ENCODE data around the gene BRMS1.
"Not testable (repeated sequence)": the region's sequence is repeated elsewhere in the genome, so short reads cannot be mapped to it uniquely, and the experiment has no call there.

BRMS1 gene

DNA sequence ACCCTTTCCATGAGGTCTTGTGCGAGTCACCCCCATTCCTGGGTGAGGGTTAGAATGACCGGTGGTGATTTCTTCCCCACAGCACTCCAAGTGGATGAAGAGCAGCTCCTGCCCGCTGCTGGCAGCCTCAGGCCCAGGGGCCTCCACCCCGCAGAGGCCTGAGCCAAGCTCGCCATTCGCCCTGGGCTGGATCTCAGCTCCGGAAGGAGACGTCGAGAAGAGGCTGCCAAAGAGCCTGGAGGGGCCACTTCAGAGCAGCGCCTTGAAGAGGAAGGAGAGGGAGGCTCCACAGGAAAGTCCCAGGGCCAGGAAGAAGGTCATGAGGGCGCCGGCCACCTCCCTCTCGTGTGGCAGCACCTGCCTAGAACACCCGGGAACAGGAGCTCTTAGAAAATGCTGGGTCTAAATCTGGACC, 18.3 kb upstream of the BRMS1 start:
- no peak for DNase-seq (ENCODE audit: low read depth in 2 of 2)

GRCh38 chr11:66362481-66363147, 17.7 kb upstream of the BRMS1 start:
- no peak for DNase-seq (ENCODE audit: low read depth in 2 of 2)

- no peak for DNase-seq (ENCODE audit: low read depth in 2 of 2)
Measured at GRCh38 chr11:66361502-66361941, 16.6 kb upstream of the BRMS1 start.

DNA sequence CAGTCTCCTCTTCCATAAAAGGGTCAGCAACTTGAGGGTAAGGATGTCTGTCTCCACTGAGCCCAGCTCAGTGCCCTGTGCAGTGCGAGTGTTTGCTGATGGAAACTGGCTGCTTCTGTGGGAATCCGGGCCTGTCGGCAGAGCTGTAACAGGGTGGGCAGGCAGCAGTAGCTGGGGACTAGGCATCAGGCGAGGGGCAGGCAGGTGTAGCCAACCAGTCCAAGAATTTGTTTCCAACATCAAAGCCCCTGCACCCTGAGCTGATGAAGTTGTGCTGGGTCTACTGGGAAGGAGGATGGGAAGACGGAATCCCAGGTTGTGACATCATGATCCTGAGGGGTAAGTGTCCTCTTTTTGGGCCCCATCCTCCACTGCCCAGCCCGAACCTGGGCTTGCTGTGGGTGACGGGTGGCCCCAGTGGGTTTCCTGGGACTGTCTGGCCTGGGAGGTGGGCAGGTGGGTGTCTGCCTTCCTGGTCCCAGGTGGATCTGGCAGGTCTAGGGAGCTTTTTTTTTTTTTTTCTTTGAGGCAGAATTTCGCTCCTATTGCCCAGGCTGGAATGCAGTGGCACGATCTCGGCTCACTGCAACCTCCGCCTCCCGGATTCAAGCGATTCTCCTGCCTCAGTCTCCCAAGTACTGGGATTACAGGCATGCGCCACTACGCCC, 15.6 kb upstream of the BRMS1 start:
- DNase-seq (ENCODE audit: low read depth in 2 of 2) = no peak

GRCh38 chr11:66359662-66360087, 14.8 kb upstream of the BRMS1 start:
- no peak for DNase-seq (ENCODE audit: low read depth in 2 of 2)

DNA sequence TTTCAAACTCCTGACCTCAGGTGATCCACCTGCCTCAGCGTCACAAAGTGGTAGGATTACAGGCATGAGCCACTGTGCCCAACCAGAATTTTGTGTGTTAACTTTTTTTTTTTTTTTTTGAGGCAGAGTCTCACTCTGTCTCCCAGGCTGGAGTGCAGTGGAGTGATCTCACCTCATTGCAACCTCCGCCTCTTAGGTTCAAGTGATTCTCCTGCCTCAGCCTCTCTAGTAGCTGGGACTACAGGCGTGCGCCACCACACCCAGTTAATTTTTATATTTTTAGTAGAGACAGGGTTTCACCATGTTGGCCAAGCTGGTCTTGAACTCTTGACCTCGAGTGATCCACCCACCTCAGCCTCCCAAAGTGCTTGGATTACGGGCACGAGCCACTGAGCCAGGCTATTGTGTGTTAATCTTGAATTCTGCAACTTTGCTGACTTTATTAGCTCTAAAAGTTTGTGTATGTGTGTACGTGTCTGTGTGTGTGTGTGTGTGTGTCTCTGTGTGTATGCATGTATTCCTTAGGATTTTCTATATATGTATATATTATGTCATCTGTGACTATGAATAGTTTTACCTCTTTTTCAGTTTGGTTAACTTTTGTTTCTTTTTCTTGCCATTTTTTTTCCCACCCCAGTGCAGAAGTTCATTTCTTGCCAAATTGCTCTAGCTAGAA, 5.8 kb upstream of the BRMS1 start:
- not testable (repeated sequence) for DNase-seq (ENCODE audit: low read depth in 2 of 2)

GRCh38 chr11:66349084-66349386, 4.1 kb upstream of the BRMS1 start:
- DNase-seq (ENCODE audit: low read depth in 2 of 2) = no peak

GRCh38 chr11:66347425-66348276, 2.7 kb upstream of the BRMS1 start, which contains the start of gene B4GAT1:
Gene B4GAT1, minus strand, starts transcription at chr11:66347629. Its CDS starts 84 bp downstream, at chr11:66347545.
- peak; percentile 72 to 81 for DNase-seq (ENCODE audit: low read depth in 2 of 2)

DNA sequence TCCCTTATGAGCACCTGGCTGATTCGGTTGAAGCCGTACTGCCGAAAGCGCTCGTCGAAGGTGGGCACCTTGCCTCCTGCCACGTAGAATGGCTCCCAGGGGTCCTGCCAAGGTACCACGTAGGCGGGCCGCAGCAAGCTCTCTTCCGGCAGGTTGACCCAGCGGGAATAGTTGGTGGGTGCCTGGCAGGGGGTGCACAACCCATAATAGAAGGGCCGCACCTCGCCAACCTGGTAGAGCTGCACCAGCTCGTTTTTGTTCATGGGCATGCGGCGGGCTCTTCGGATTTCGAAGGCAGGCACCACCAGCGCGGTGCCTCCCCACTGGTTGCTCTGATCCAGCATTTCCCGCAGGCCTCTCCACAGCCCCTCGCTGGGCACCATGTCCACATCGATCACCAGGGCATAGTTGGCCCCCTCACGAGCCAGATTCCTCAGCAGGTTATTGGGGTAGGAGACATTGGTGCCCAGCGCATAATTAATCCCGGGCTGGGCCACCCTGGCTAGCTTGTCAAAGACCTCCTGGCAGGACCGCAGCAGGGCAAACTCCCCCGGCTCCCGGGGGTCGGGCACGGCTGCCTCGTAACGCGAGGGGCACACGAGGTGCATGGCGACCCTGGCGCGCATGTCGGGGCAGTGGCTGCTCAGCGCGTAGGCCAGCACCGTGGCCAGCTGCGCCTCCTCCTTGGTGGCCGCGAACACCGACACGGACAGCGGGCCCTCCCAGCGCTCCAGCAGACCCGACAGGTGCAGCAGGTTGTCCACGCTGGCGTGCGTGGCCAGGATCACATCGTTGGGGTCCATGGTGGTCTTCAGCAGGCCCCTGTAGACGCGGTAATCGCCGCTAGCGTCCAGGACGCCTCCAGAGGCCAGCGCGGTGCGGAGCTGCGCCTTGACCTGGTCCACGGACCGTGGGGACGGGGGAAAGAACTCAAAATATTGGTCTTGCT, 1.8 kb upstream of the BRMS1 start:
- no peak for DNase-seq (ENCODE audit: low read depth in 2 of 2)

GRCh38 chr11:66345316-66345649, 379 bp upstream of the BRMS1 start:
- DNase-seq (ENCODE audit: low read depth in 2 of 2) = no peak

DNA sequence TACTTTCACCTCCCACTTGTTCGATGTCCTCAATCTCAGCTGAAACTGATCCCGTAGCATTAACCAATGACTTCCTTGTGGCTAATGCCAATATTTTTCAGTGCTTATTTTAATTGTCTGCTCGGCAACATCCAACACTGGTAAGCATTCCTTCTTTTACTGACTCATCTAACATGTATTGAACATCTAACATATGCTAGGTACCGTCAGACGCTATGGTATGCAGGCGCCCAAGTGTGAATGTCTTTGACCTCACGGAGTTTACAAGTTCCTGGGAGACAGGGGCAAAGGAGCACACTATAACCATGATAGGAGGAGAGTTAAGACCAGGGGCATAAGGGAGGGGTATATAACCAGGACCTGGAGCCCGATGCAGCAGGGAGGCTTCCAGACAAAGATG, 1.7 kb downstream of the BRMS1 start:
- DNase-seq (ENCODE audit: low read depth in 2 of 2) = no peak

GRCh38 chr11:66341502-66342126, 3.3 kb downstream of the BRMS1 start:
- DNase-seq (ENCODE audit: low read depth in 2 of 2) = no peak

GRCh38 chr11:66340596-66341501, 4.1 kb downstream of the BRMS1 start:
- no peak for DNase-seq (ENCODE audit: low read depth in 2 of 2)

- DNase-seq (ENCODE audit: low read depth in 2 of 2) = no peak
Measured at GRCh38 chr11:66339686-66340483, 5.0 kb downstream of the BRMS1 start.

DNA sequence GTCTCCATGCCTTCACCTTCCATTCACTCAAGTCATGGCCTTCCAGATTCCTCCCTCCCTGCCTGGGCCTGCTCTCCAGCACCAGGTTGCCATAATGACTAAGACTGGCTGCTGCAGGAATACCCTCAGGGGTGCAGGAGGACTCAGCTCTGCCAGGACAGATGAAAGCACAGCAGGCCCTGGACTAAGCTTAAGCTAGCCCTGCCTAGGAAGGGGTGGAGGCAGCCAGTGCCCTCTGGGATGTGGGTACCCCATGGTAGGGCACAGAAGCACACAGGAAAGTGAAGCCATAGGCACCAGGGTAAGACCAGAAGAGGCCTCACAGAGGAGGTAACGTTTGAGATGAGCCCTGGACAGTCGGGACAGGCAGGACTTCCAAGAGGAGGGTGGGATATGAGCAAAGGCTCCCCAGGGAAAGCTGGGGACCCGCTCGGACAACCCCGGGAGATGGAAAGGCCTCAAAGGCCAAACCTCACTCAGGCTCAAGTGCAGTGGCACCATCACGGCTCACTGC, 5.7 kb downstream of the BRMS1 start:
- no peak for DNase-seq (ENCODE audit: low read depth in 2 of 2)

- DNase-seq (ENCODE audit: low read depth in 2 of 2) = no peak
Measured at GRCh38 chr11:66338276-66339161, 6.4 kb downstream of the BRMS1 start.

- no peak for DNase-seq (ENCODE audit: low read depth in 2 of 2)
Measured at GRCh38 chr11:66337103-66337899, 7.6 kb downstream of the BRMS1 start.
